SU-DHL-6 (cell line): Measurements from ENCODE around the gene IL24.

ENCODE experiments used
- H2AFZ ChIP-seq: fragments of 200-600 bp; sonication (generic); 2 replicates; pipeline ENCODE4 v1.6.1; 2014; ENCODE audit warnings: low read depth, mild to moderate bottlenecking, moderate library complexity, mixed read lengths, antibody characterized with exemption, low read length; ENCODE audit not compliant: severe bottlenecking
- H3F3A ChIP-seq: fragments of 200-600 bp; shearing (Covaris generic); 2 replicates; pipeline ENCODE4 v1.6.0; 2016; ENCODE audit warnings: antibody characterized with exemption, mild to moderate bottlenecking; ENCODE audit not compliant: insufficient read depth
- H3K27ac ChIP-seq: fragments of 200-600 bp; sonication (generic); 2 replicates; pipeline ENCODE4 v1.5.1; 2016; ENCODE audit warnings: low read depth, mild to moderate bottlenecking, low read length, moderate library complexity, mixed read lengths
- H3K27me3 ChIP-seq: fragments of 200-600 bp; sonication (generic), shearing (Covaris generic); 2 replicates; pipeline ENCODE4 v1.6.0; 2014; ENCODE audit warnings: mild to moderate bottlenecking, low read length
- H3K36me3 ChIP-seq: fragments of 200-600 bp; sonication (generic); 2 replicates; pipeline ENCODE4 v1.6.1; 2014; ENCODE audit warnings: mild to moderate bottlenecking, low read length, mixed read lengths
- H3K4me2 ChIP-seq: fragments of 300-600, 200-600 bp; shearing (Covaris generic), sonication (generic); 2 replicates; pipeline ENCODE4 v1.6.0; 2014; ENCODE audit warnings: low read length, low read depth, mild to moderate bottlenecking; ENCODE audit not compliant: poor library complexity, severe bottlenecking
- H3K4me3 ChIP-seq: fragments of 200-600 bp; sonication (generic); 2 replicates; pipeline ENCODE4 v1.5.1; 2014; ENCODE audit warnings: antibody characterized with exemption, low read length, mild to moderate bottlenecking, mixed read lengths; ENCODE audit not compliant: insufficient read depth, poor library complexity, severe bottlenecking
- H3K79me2 ChIP-seq: fragments of 200-600 bp; sonication (generic); 2 replicates; pipeline ENCODE4 v1.6.1; 2014; ENCODE audit warnings: mild to moderate bottlenecking, low read length, moderate library complexity; ENCODE audit not compliant: insufficient read depth
- H3K9ac ChIP-seq: fragments of 200-600 bp; sonication (generic); 2 replicates; pipeline ENCODE4 v1.7.0; 2014; ENCODE audit warnings: mild to moderate bottlenecking, low read length
- H3K9me2 ChIP-seq: fragments of 200-600 bp; sonication (generic); replicated peaks from 2 replicates; pipeline ENCODE4 v1.6.1; 2014; ENCODE audit warnings: low read length; ENCODE audit not compliant: insufficient read depth
- H3K9me3 ChIP-seq: fragments of 200-600 bp; sonication (generic); 2 replicates; pipeline ENCODE4 v1.6.1; 2014; ENCODE audit warnings: low read length, mixed read lengths; ENCODE audit not compliant: insufficient read depth
- H4K20me1 ChIP-seq: fragments of 200-600 bp; sonication (generic); 2 replicates; pipeline ENCODE4 v1.6.1; 2014; ENCODE audit warnings: low read depth, mild to moderate bottlenecking, antibody characterized with exemption, low read length, moderate library complexity, mixed read lengths
- CTCF ChIP-seq: fragments of 200-600 bp; sonication (generic); IDR thresholded peaks from one replicate; pipeline ENCODE4 v1.5.1; 2017; ENCODE audit warnings: antibody characterized with exemption, mild to moderate bottlenecking, low read length, moderate library complexity; ENCODE audit not compliant: insufficient read depth, poor library complexity, severe bottlenecking
- EZH2phosphoT487 ChIP-seq: fragments of 200-600 bp; sonication (generic), shearing (Covaris generic); conservative IDR thresholded peaks from 2 replicates; pipeline ENCODE4 v1.6.1; 2018; ENCODE audit warnings: mild to moderate bottlenecking, antibody characterized with exemption, low read length, moderate library complexity, mixed read lengths

The IL24 gene

GRCh38 chr1:206909883-206910318 is 12.7 kb downstream of the IL24 start:
- Histone ChIP-seq H3K9me3 (no peaks in the 10 kb centered on the region), H3K27me3 (no peaks in the 10 kb centered on the region), H3K4me3 (no peak overlapping the region), H4K20me1 (no peaks in the 10 kb centered on the region), H3K9ac (no peak overlapping the region), H3K9me2 (no peaks in the 10 kb centered on the region), H2AFZ (no peak overlapping the region), H3K4me2 (no peak overlapping the region), H3F3A (no peaks in the 10 kb centered on the region), H3K79me2 (no peaks in the 10 kb centered on the region), H3K27ac (no peak overlapping the region), H3K36me3 (no peaks in the 10 kb centered on the region)
- TF ChIP-seq CTCF (no peak), EZH2phosphoT487 (no peak)

- TF ChIP-seq EZH2phosphoT487 (no peak), CTCF (peak; percentile 85)
- H3K4me2 ChIP-seq: no peak overlapping the region
- H3K27me3 ChIP-seq: no peaks in the 10 kb centered on the region
- H3K36me3 ChIP-seq: no peaks in the 10 kb centered on the region
- H3K9ac ChIP-seq: no peak overlapping the region
- no peaks in the 10 kb centered on the region for H3F3A ChIP-seq
- H3K9me3 ChIP-seq: no peaks in the 10 kb centered on the region
- no peak overlapping the region for H3K27ac ChIP-seq
- H3K79me2 ChIP-seq: no peaks in the 10 kb centered on the region
- no peak overlapping the region for H3K4me3 ChIP-seq
- no peaks in the 10 kb centered on the region for H4K20me1 ChIP-seq
- no peaks in the 10 kb centered on the region for H3K9me2 ChIP-seq
- H2AFZ ChIP-seq: no peak overlapping the region
Observed at GRCh38 chr1:206911064-206911663, 13.9 kb downstream of the IL24 start.

GRCh38 chr1:206912445-206913095 is 15.3 kb downstream of the IL24 start:
- Histone ChIP-seq H3F3A (no peaks in the 10 kb centered on the region), H4K20me1 (no peaks in the 10 kb centered on the region), H3K27ac (no peak overlapping the region), H3K79me2 (no peaks in the 10 kb centered on the region), H3K4me2 (no peak overlapping the region), H3K9me3 (no peaks in the 10 kb centered on the region), H3K27me3 (no peaks in the 10 kb centered on the region), H3K4me3 (no peak overlapping the region), H3K9ac (no peak overlapping the region), H2AFZ (no peak overlapping the region), H3K36me3 (no peaks in the 10 kb centered on the region), H3K9me2 (no peaks in the 10 kb centered on the region)
- TF ChIP-seq EZH2phosphoT487 (no peak), CTCF (peak; percentile 67)
